ENCODE measurements around the gene CLTC.

GRCh38 chr17:59698143-59698542, 78.4 kb downstream of the CLTC start:
- TF ChIP-seq MXI1 (IDR thresholded peaks at IDR 0.05; ENCODE audit: borderline replicate concordance, low read depth, low read length) (no peak), CTCF (conservative IDR thresholded peaks at IDR 0.05; ENCODE audit: low read depth, low read length) (no peak), POLR2A (IDR thresholded peaks at IDR 0.05; ENCODE audit: low read depth, low read length) (no peak), MAFK (IDR thresholded peaks at IDR 0.05; ENCODE audit: low read depth, low read length) (no peak), FOS (IDR thresholded peaks at IDR 0.05; ENCODE audit: low read depth, low read length) (no peak)
